ENCODE results near the gene LIX1L. TPM values are rescaled to one million over a fixed set of nuclear protein-coding genes. Genes with fewer than 3 reads are reported as not detected.

Gene LIX1L
- total RNA-seq, 1 experiment from 2014 or later = 0.82 TPM

GRCh38 chr1:145991735-145992412 is 34.1 kb upstream of the LIX1L start:
- ChIA-PET POLR2A (interaction anchor here (0.6 kb wide), 1 partner anchor 12 kb away, joined by 3 read pairs; no protein-coding TSS in a partner anchor), CTCF (interaction anchor here (1.3 kb wide), 1 partner anchor 15 kb away, joined by 4 read pairs; no protein-coding TSS in a partner anchor)
- no TSS peak for BruUV-seq (replicated peaks)
- Mint-ChIP-seq H3K4me3 (ENCODE audit: unreplicated experiment) (no peak overlapping the region), H3K27me3 (ENCODE audit: insufficient read depth, unreplicated experiment) (no peaks in the 10 kb centered on the region), H3K27ac (ENCODE audit: unreplicated experiment) (no peak overlapping the region), H3K36me3 (ENCODE audit: insufficient read depth, unreplicated experiment) (peaks cover 43% of the 10 kb centered on the region), H3K4me1 (ENCODE audit: low read depth, unreplicated experiment) (peaks cover 14% of the 10 kb centered on the region), H3K9me3 (ENCODE audit: unreplicated experiment) (no peaks in the 10 kb centered on the region)
- no peak for DNase-seq
- intact Hi-C loops (cut with micrococcal nuclease; ENCODE audit: unreplicated experiment) = no loop called here
- Histone ChIP-seq H3K27me3 (replicated peaks; ENCODE audit: control insufficient read depth, insufficient read depth, low read length) (no peaks in the 10 kb centered on the region), H3K9me3 (no peaks in the 10 kb centered on the region), H3K36me3 (ENCODE audit: control insufficient read depth, insufficient read depth, low read length) (peaks cover 16% of the 10 kb centered on the region; the same call in 1 of the 2 replicates), H3K4me3 (ENCODE audit: low read depth, low read length) (no peak overlapping the region), H3K4me1 (0 out of 2 replicates have a peak, but pooled peaks cover 17% of the 10 kb centered on the region)
- no peak for TF ChIP-seq CTCF (IDR thresholded peaks at IDR 0.05; ENCODE audit: insufficient read depth in 1 of 2, low read depth in 1 of 2, low read length in 1 of 2, severe bottlenecking in 1 of 2, unreplicated experiment in 1 of 2)

GRCh38 chr1:145990249-145990855 is 32.5 kb upstream of the LIX1L start:
- H3K4me1 Mint-ChIP-seq (ENCODE audit: low read depth, unreplicated experiment) = peaks cover 17% of the 10 kb centered on the region
- H3K4me3 Mint-ChIP-seq (ENCODE audit: unreplicated experiment) = no peak overlapping the region
- Histone ChIP-seq H3K9me3 (no peaks in the 10 kb centered on the region), H3K27me3 (replicated peaks; ENCODE audit: control insufficient read depth, insufficient read depth, low read length) (no peaks in the 10 kb centered on the region), H3K4me3 (ENCODE audit: low read depth, low read length) (no peak overlapping the region), H3K36me3 (ENCODE audit: control insufficient read depth, insufficient read depth, low read length) (peaks cover 16% of the 10 kb centered on the region; the same call in 1 of the 2 replicates), H3K4me1 (peaks cover 27% of the 10 kb centered on the region)
- no TSS peak for BruUV-seq (replicated peaks)
- peak overlapping the region; percentile 37 for H3K27ac Mint-ChIP-seq (ENCODE audit: unreplicated experiment)
- ChIA-PET POLR2A (no interaction called here), CTCF (interaction anchor here (0.7 to 1.3 kb wide), 3 partner anchors 11 to 26 kb away, joined by 3 to 4 read pairs (median 3); partner anchors contain the start of genes ANKRD34A and POLR3GL)
- no peak for TF ChIP-seq CTCF (IDR thresholded peaks at IDR 0.05; ENCODE audit: insufficient read depth in 1 of 2, low read depth in 1 of 2, low read length in 1 of 2, severe bottlenecking in 1 of 2, unreplicated experiment in 1 of 2)
- no peaks in the 10 kb centered on the region for H3K27me3 Mint-ChIP-seq (ENCODE audit: insufficient read depth, unreplicated experiment)
- DNase-seq = peak in 1 of 2 experiments; percentile 24
- intact Hi-C loops (cut with micrococcal nuclease; ENCODE audit: unreplicated experiment) = no loop called here
- H3K9me3 Mint-ChIP-seq (ENCODE audit: unreplicated experiment) = no peaks in the 10 kb centered on the region
- H3K36me3 Mint-ChIP-seq (ENCODE audit: insufficient read depth, unreplicated experiment) = peaks cover 35% of the 10 kb centered on the region

GRCh38 chr1:145988773-145989172 is 31.0 kb upstream of the LIX1L start:
- Mint-ChIP-seq H3K27me3 (ENCODE audit: insufficient read depth, unreplicated experiment) (no peaks in the 10 kb centered on the region), H3K4me3 (ENCODE audit: unreplicated experiment) (no peak overlapping the region), H3K4me1 (ENCODE audit: low read depth, unreplicated experiment) (peaks cover 21% of the 10 kb centered on the region), H3K9me3 (ENCODE audit: unreplicated experiment) (no peaks in the 10 kb centered on the region), H3K27ac (ENCODE audit: unreplicated experiment) (no peak overlapping the region), H3K36me3 (ENCODE audit: insufficient read depth, unreplicated experiment) (peaks cover 19% of the 10 kb centered on the region)
- BruUV-seq (replicated peaks) = no TSS peak
- DNase-seq = no peak
- no peak for TF ChIP-seq CTCF (IDR thresholded peaks at IDR 0.05; ENCODE audit: insufficient read depth in 1 of 2, low read depth in 1 of 2, low read length in 1 of 2, severe bottlenecking in 1 of 2, unreplicated experiment in 1 of 2)
- no peaks in the 10 kb centered on the region for H3K27me3 ChIP-seq (replicated peaks; ENCODE audit: control insufficient read depth, insufficient read depth, low read length)
- no peak overlapping the region for H3K4me3 ChIP-seq (ENCODE audit: low read depth, low read length)
- intact Hi-C loops (cut with micrococcal nuclease; ENCODE audit: unreplicated experiment) = no loop called here
- ChIA-PET POLR2A (interaction anchor here (0.5 kb wide), 1 partner anchor 23 kb away, joined by 9 read pairs; no protein-coding TSS in a partner anchor), CTCF (interaction anchor here (0.6 kb wide), 1 partner anchor 15 kb away, joined by 3 read pairs; no protein-coding TSS in a partner anchor)
- peaks cover 7% of the 10 kb centered on the region; the same call in 1 of the 2 replicates for H3K36me3 ChIP-seq (ENCODE audit: control insufficient read depth, insufficient read depth, low read length)
- peaks cover 22% of the 10 kb centered on the region for H3K4me1 ChIP-seq
- H3K9me3 ChIP-seq = no peaks in the 10 kb centered on the region

All from Caco-2 (cell line).